GM12878 (cell line): ENCODE measurements around the gene OR6C65. TPM values are rescaled to one million over a fixed set of nuclear protein-coding genes. Genes with fewer than 3 reads are reported as not detected.

Experiments used
- ATAC-seq: fragments of 200-7000 bp; cut with Tn5 transposase; 3 replicates; pipeline ENCODE4 v1.9.1; 2020; ENCODE audit warnings: mild to moderate bottlenecking, moderate library complexity
- BruUV-seq: library from RNA; stranded (reverse); fragments of 400-500 nt; replicated peaks from 2 replicates; lab custom pipeline; 2021; lab: Mats Ljungman, UMichigan
- CTCF ChIA-PET: fragments of 300-600 bp; sonication (Branson Sonifier 250); formaldehyde crosslinking; extraction: SDS; loops from one replicate; lab custom pipeline; 2021; ENCODE audit warnings: inconsistent platforms; lab: Yijun Ruan, JAX
- POLR2A ChIA-PET: fragments of 350-600 bp; formaldehyde crosslinking; extraction: SDS; loops from one replicate; lab custom pipeline; 2021; ENCODE audit warnings: inconsistent platforms; lab: Charles Lee
- RAD21 ChIA-PET: fragments of 300-600 bp; sonication (Branson Sonifier 250); formaldehyde crosslinking; loops from one replicate; lab custom pipeline; 2023; ENCODE audit warnings: antibody characterized with exemption; ENCODE audit not compliant: unreplicated experiment; lab: Charles Lee
- SMC1A ChIA-PET: fragments of 300-600 bp; sonication (Branson Sonifier 250); formaldehyde crosslinking; loops from one replicate; lab custom pipeline; 2023; ENCODE audit not compliant: unreplicated experiment, uncharacterized antibody; lab: Charles Lee
- DNase-seq: peaks from one replicate; pipeline ENCODE4 v3.0.0-alpha.2; 2011; ENCODE audit warnings: low read depth, low spot score
- FAIRE-seq: peaks from 3 replicates; lab custom pipeline; 2011; peaks lifted over from hg19 to GRCh38; lab: Jason Lieb, UNC
- H2AFZ ChIP-seq: 2 replicates; pipeline ENCODE4 v1.6.0; 2011; ENCODE audit warnings: low read depth, low read length, control low read depth; ENCODE audit not compliant: control insufficient read depth
- H3K27ac ChIP-seq: 2 replicates; pipeline ENCODE4 v1.5.1; 2011; ENCODE audit warnings: control low read depth; ENCODE audit not compliant: control insufficient read depth, insufficient read depth
- H3K27me3 ChIP-seq, 2 experiments: replicated peaks in 1 of 2; 2 replicates each; pipeline versions ENCODE4 v1.6.0 to v1.6.1; 2011; ENCODE audit warnings: low read length in 1 of 2; ENCODE audit not compliant: control insufficient read depth in 2 of 2, insufficient read depth in 2 of 2
- H3K36me3 ChIP-seq, 2 experiments: 2 replicates each; pipeline ENCODE4 v1.5.1; 2011; ENCODE audit warnings: low read length in 1 of 2; ENCODE audit not compliant: control insufficient read depth in 2 of 2, insufficient read depth in 2 of 2
- H3K4me1 ChIP-seq: 2 replicates; pipeline ENCODE4 v1.6.1; 2011; ENCODE audit warnings: mild to moderate bottlenecking, low read length, moderate library complexity, mixed read lengths; ENCODE audit not compliant: control insufficient read depth, insufficient read depth
- H3K4me2 ChIP-seq: 2 replicates; pipeline ENCODE4 v1.6.0; 2011; ENCODE audit warnings: control low read depth; ENCODE audit not compliant: control insufficient read depth, insufficient read depth
- H3K4me3 ChIP-seq: fragments of 200-600 bp; sonication (generic); 2 replicates; pipeline ENCODE4 v1.5.1; 2016
- H3K79me2 ChIP-seq: 2 replicates; pipeline ENCODE4 v1.6.0; 2011; ENCODE audit warnings: low read length; ENCODE audit not compliant: control insufficient read depth, insufficient read depth
- H3K9ac ChIP-seq: 2 replicates; pipeline ENCODE4 v1.8.0; 2011; ENCODE audit warnings: low read length, control low read depth, mixed read lengths; ENCODE audit not compliant: control insufficient read depth, insufficient read depth
- H3K9me3 ChIP-seq: replicated peaks from 3 replicates; pipeline ENCODE4 v1.5.1; 2011; ENCODE audit warnings: mild to moderate bottlenecking, low read length; ENCODE audit not compliant: control insufficient read depth, insufficient read depth
- H4K20me1 ChIP-seq: 2 replicates; pipeline ENCODE4 v1.6.0; 2011; ENCODE audit not compliant: control insufficient read depth, insufficient read depth
- BACH1 ChIP-seq: fragments of 450-650 bp; IDR thresholded peaks from 2 replicates; pipeline ENCODE4 v1.6.1; 2017; ENCODE audit warnings: mild to moderate bottlenecking, borderline replicate concordance
- E2F4 ChIP-seq: IDR thresholded peaks from 2 replicates; pipeline ENCODE4 v1.6.1; 2012; ENCODE audit warnings: low read depth, low read length, improper control_type of control experiment
- EZH2 ChIP-seq: IDR thresholded peaks from 2 replicates; pipeline ENCODE4 v1.6.1; 2012; ENCODE audit warnings: low read depth, mild to moderate bottlenecking, control low read depth, inconsistent platforms, low read length, borderline replicate concordance; ENCODE audit not compliant: control insufficient read depth
- IKZF2 ChIP-seq, 2 experiments: fragments of 450-650 bp; IDR thresholded peaks; 2 replicates each; pipeline ENCODE4 v1.6.1; 2017; ENCODE audit warnings: mild to moderate bottlenecking in 2 of 2, moderate library complexity in 2 of 2
- MEF2A ChIP-seq: IDR thresholded peaks from 2 replicates; pipeline ENCODE4 v1.6.1; 2011; ENCODE audit warnings: low read depth, mild to moderate bottlenecking, low read length, moderate library complexity; ENCODE audit not compliant: insufficient read depth
- SIX5 ChIP-seq: IDR thresholded peaks from 2 replicates; pipeline ENCODE4 v1.6.1; 2011; ENCODE audit warnings: mild to moderate bottlenecking, low read depth, low read length, moderate library complexity; ENCODE audit not compliant: severe bottlenecking
- SUZ12 ChIP-seq: fragments of 200-600 bp; sonication (generic); IDR thresholded peaks from one replicate; pipeline ENCODE4 v1.6.1; 2018; ENCODE audit warnings: antibody characterized with exemption, mild to moderate bottlenecking; ENCODE audit not compliant: unreplicated experiment
- ZBTB33 ChIP-seq: fragments of 450-650 bp; IDR thresholded peaks from 2 replicates; pipeline ENCODE4 v1.6.1; 2017; ENCODE audit warnings: mild to moderate bottlenecking
- WGBS: methylation state at CpG from one replicate; pipeline ENCODE4 v1.1.6; 2016; ENCODE audit warnings: low lambda C conversion rate; ENCODE audit not compliant: insufficient replicate concordance, insufficient coverage; ENCODE audit errors: missing lambda C conversion rate; 5-methylcytosine and 5-hydroxymethylcytosine counted together
- in situ Hi-C: fragments of 300-500 bp; cut with MboI; formaldehyde crosslinking; loops from 9 replicates; pipeline ENCODE4 v1.14.3; 2018; ENCODE audit warnings: mixed read lengths
- intact Hi-C: fragments of 100-400 bp; cut with micrococcal nuclease; formaldehyde crosslinking; loops from one replicate; pipeline ENCODE4 v1.14.2; 2022; ENCODE audit not compliant: unreplicated experiment
- polyA plus RNA-seq, 11 experiments: library from polyadenylated mRNA; depleted of rRNA in 4 of 11; unstranded in 6 of 11; stranded (reverse) in 5 of 11; fragments of >200 nt; fragmentation: Nextera tagmentation in 4 of 11; fragmentation: Illumina TruSeq in 1 of 11; extraction: Ambion mirVana in 4 of 11; extraction: Trizol in 1 of 11; gene quantifications; 1 replicate in 1 of 11; 2 replicates in 10 of 11; pipeline versions ENCODE4 v1.2.1 to v1.2.3, GENCODE V29; 2011 to 2016; ENCODE audit warnings: inconsistent platforms in 2 of 11, missing spikeins in 2 of 11, low read depth in 1 of 11
- total RNA-seq, 4 experiments: library from RNA; depleted of rRNA in 3 of 4; stranded (reverse); fragments of >200 nt in 3 of 4; fragmentation: Illumina TruSeq in 1 of 4; extraction: Trizol in 1 of 4; gene quantifications; 2 replicates each; pipeline versions ENCODE4 v1.2.1 to v1.2.3, GENCODE V29; 2013 to 2021

Gene OR6C65
- total and polyA plus RNA-seq, 10 of the 15 experiments (the other 5 are each of a cell fraction or from before 2014, with no cell fraction given), result not detected

- in situ Hi-C loops, result no loop called here
- no TSS peak for BruUV-seq
- Histone ChIP-seq H3K79me2 (no peaks in the 10 kb centered on the region), H3K27me3 (no peaks in the 10 kb centered on the region), H4K20me1 (no peaks in the 10 kb centered on the region), H2AFZ (no peak overlapping the region), H3K9ac (no peak overlapping the region), H3K9me3 (no peaks in the 10 kb centered on the region), H3K4me1 (no peaks in the 10 kb centered on the region), H3K27ac (no peak overlapping the region), H3K4me2 (no peak overlapping the region), H3K36me3 (no peaks in the 10 kb centered on the region), H3K4me3 (no peak overlapping the region)
- WGBS, result 0% methylated on average over 1 of the region's 1 CpG
- ChIA-PET SMC1A (no interaction called here), CTCF (no interaction called here), RAD21 (no interaction called here), POLR2A (no interaction called here)
- intact Hi-C loops, result no loop called here
- TF ChIP-seq SUZ12, result no peak
- TF ChIP-seq SIX5, result no peak
- no peak for TF ChIP-seq E2F4
- no peak for TF ChIP-seq IKZF2 (IDR thresholded peaks at IDR 0.05)
- TF ChIP-seq EZH2, result no peak
- TF ChIP-seq BACH1, result no peak
- TF ChIP-seq MEF2A, result no peak
- no peak for TF ChIP-seq ZBTB33
- no peak for DNase-seq
- no peak for ATAC-seq
- FAIRE-seq, result no peak
Measured at GRCh38 chr12:55396326-55396725, 4.0 kb upstream of the OR6C65 start.
